ENCODE data around the gene EIF2AK2. TPM values are rescaled to one million over a fixed set of nuclear protein-coding genes. Genes with fewer than 3 reads are reported as not detected.

Gene EIF2AK2
- total RNA-seq, 2 experiments from 2014 or later = 29.1 to 31.1 TPM

DNA sequence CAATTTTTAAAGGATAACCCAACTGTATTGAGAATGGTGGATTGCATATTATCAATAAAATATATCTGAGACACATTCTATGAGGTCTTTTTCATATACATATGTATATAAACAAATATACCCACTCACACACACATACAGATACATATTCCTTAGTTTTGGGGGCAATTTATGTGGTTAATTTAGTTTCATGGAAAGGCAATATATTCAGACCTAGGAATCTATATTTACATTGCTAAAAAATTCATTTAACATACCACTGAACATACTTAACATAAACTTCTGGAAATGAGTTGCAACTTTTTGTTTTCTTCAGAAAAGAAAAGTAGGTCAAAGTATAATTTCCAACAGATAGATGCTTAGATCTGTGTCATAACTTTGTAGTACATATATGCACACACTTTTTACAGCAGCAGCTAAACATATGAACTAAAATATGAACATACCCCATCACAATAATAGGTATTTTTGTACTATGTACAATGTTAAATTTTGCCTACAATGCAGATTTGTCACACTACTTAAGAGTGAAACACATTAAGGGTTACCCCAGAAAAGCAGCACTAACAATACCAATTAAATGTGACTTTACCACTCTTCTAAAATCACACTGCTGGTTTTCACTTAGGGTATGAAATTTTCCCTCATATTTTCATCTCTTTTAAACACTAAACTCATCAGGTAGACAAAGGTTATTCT is 95.6 kb downstream of the EIF2AK2 start:
- Histone ChIP-seq H3K27ac (ENCODE audit: low read depth in 1 of 2, low read length in 2 of 2) (no peak overlapping the region), H3K27me3 (ENCODE audit: control insufficient read depth in 1 of 2, insufficient read depth in 2 of 2, low read length in 2 of 2) (no peaks in the 10 kb centered on the region), H3K4me1 (ENCODE audit: insufficient read depth, low read length) (no peaks in the 10 kb centered on the region), H3K4me3 (ENCODE audit: low read length) (no peak overlapping the region), H3K36me3 (ENCODE audit: insufficient read depth, low read length) (peaks cover 89% of the 10 kb centered on the region), H3K9me3 (ENCODE audit: control insufficient read depth in 1 of 2, insufficient read depth in 1 of 2, low read length in 2 of 2) (no peaks in the 10 kb centered on the region)
- Mint-ChIP-seq H3K27me3 (no peaks in the 10 kb centered on the region), H3K36me3 (ENCODE audit: low read depth) (peaks cover 90% of the 10 kb centered on the region), H3K27ac (no peak overlapping the region), H3K9me3 (no peaks in the 10 kb centered on the region), H3K4me3 (no peak overlapping the region), H3K4me1 (ENCODE audit: low read depth) (no peaks in the 10 kb centered on the region)
- ATAC-seq (ENCODE audit: poor library complexity) (no peak), DNase-seq (no peak)
- POLR2A ChIA-PET = no interaction called here
- intact Hi-C loops (cut with DNase I, micrococcal nuclease) = no loop called here
- TF ChIP-seq, protein P1, sequence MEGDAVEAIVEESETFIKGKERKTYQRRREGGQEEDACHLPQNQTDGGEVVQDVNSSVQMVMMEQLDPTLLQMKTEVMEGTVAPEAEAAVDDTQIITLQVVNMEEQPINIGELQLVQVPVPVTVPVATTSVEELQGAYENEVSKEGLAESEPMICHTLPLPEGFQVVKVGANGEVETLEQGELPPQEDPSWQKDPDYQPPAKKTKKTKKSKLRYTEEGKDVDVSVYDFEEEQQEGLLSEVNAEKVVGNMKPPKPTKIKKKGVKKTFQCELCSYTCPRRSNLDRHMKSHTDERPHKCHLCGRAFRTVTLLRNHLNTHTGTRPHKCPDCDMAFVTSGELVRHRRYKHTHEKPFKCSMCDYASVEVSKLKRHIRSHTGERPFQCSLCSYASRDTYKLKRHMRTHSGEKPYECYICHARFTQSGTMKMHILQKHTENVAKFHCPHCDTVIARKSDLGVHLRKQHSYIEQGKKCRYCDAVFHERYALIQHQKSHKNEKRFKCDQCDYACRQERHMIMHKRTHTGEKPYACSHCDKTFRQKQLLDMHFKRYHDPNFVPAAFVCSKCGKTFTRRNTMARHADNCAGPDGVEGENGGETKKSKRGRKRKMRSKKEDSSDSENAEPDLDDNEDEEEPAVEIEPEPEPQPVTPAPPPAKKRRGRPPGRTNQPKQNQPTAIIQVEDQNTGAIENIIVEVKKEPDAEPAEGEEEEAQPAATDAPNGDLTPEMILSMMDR (IDR thresholded peaks at IDR 0.05) = no peak
- CTCF ChIA-PET = no interaction called here

DNA sequence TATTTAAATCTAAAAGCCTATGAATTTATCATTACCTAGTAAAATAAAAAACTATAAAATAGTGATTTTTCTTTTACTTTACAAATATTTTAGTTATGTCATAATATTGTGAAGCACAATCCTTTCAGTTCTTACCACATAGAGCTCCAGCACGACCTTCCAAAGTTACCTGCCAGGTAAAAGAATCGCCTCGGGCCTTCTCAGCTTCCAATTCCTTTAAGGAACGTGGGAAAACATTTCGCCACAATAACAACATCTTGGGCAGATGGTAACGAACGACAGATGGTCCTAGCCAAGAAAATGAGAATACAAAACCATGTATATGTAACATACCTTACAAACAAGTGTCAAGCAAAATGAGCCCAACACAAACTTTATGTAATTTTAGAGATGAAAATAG is 96.3 kb downstream of the EIF2AK2 start:
- peaks cover 90% of the 10 kb centered on the region for H3K36me3 Mint-ChIP-seq (ENCODE audit: low read depth)
- H3K9me3 Mint-ChIP-seq = no peaks in the 10 kb centered on the region
- H3K27ac Mint-ChIP-seq = no peak overlapping the region
- TF ChIP-seq, protein P1 (IDR thresholded peaks at IDR 0.05) = no peak
- CTCF ChIA-PET = interaction anchor here (0.6 kb wide), 2 partner anchors 18 to 66 kb away, joined by 3 to 4 read pairs; no protein-coding TSS in a partner anchor
- ATAC-seq (ENCODE audit: poor library complexity) (no peak), DNase-seq (no peak)
- H3K4me1 Mint-ChIP-seq (ENCODE audit: low read depth) = no peaks in the 10 kb centered on the region
- intact Hi-C loops (cut with DNase I, micrococcal nuclease) = no loop called here
- H3K9me3 ChIP-seq (ENCODE audit: control insufficient read depth in 1 of 2, insufficient read depth in 1 of 2, low read length in 2 of 2) = no peaks in the 10 kb centered on the region
- H3K4me1 ChIP-seq (ENCODE audit: insufficient read depth, low read length) = no peaks in the 10 kb centered on the region
- H3K36me3 ChIP-seq (ENCODE audit: insufficient read depth, low read length) = peaks cover 89% of the 10 kb centered on the region
- H3K4me3 ChIP-seq (ENCODE audit: low read length) = no peak overlapping the region
- no peaks in the 10 kb centered on the region for H3K27me3 ChIP-seq (ENCODE audit: control insufficient read depth in 1 of 2, insufficient read depth in 2 of 2, low read length in 2 of 2)
- no peaks in the 10 kb centered on the region for H3K27me3 Mint-ChIP-seq
- POLR2A ChIA-PET = no interaction called here
- H3K4me3 Mint-ChIP-seq = no peak overlapping the region
- H3K27ac ChIP-seq (ENCODE audit: low read depth in 1 of 2, low read length in 2 of 2) = no peak overlapping the region

DNA sequence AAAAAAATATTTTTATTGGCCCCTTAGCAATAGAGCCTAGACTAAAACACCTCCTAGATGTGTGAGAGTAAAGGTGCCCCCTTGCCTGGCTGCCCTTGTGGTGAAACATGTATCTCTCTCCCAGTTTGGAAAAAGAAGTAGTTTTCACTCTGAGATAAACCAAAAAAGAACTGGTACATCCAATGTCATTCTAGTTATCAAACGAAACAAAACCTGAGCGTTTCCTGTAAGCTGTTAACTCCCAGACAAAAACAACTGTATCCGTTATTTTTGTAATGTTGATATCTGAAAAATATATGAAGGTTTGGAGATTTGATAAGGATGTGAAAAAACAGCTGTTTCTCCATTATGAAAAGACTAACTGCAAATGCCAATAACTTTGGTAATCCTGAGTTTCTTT is 96.9 kb downstream of the EIF2AK2 start:
- ChIA-PET POLR2A (no interaction called here), CTCF (interaction anchor here (0.6 kb wide), 2 partner anchors 17 to 67 kb away, joined by 3 to 4 read pairs; no protein-coding TSS in a partner anchor)
- no peak for DNase-seq
- H3K27me3 Mint-ChIP-seq = no peaks in the 10 kb centered on the region
- intact Hi-C loops (cut with DNase I, micrococcal nuclease) = loop anchor here in 1 of 2 experiments (5.0 kb wide), 1 partner anchor 48 kb away; no protein-coding TSS in a partner anchor
- no peak overlapping the region for H3K4me3 Mint-ChIP-seq
- peaks cover 86% of the 10 kb centered on the region for H3K36me3 Mint-ChIP-seq (ENCODE audit: low read depth)
- no peaks in the 10 kb centered on the region for H3K4me1 Mint-ChIP-seq (ENCODE audit: low read depth)
- Histone ChIP-seq H3K4me1 (ENCODE audit: insufficient read depth, low read length) (no peaks in the 10 kb centered on the region), H3K9me3 (ENCODE audit: control insufficient read depth in 1 of 2, insufficient read depth in 1 of 2, low read length in 2 of 2) (no peaks in the 10 kb centered on the region), H3K27ac (ENCODE audit: low read depth in 1 of 2, low read length in 2 of 2) (no peak overlapping the region), H3K27me3 (ENCODE audit: control insufficient read depth in 1 of 2, insufficient read depth in 2 of 2, low read length in 2 of 2) (no peaks in the 10 kb centered on the region), H3K4me3 (ENCODE audit: low read length) (no peak overlapping the region), H3K36me3 (ENCODE audit: insufficient read depth, low read length) (peaks cover 89% of the 10 kb centered on the region)
- no peak for ATAC-seq (ENCODE audit: poor library complexity)
- no peak overlapping the region for H3K27ac Mint-ChIP-seq
- TF ChIP-seq, protein P1 (IDR thresholded peaks at IDR 0.05) = no peak
- no peaks in the 10 kb centered on the region for H3K9me3 Mint-ChIP-seq
